Mucosa of gallbladder (tissue), 1 donor: Measurements from ENCODE around the gene ATAD3B. TPM values are rescaled to one million over a fixed set of nuclear protein-coding genes. Genes with fewer than 3 reads are reported as not detected.
"Not testable (repeated sequence)": the region's sequence is repeated elsewhere in the genome, so short reads cannot be mapped to it uniquely, and the experiment has no call there.

Experiments
- DNase-seq: peaks from one replicate; pipeline ENCODE4 v3.0.0-alpha.2; 2020; ENCODE audit warnings: low spot score
- total RNA-seq: library from RNA; stranded (reverse); gene quantifications from one replicate; pipeline ENCODE4 v1.2.1, GENCODE V29; 2021
- donor health status: DM: no; HTN: no; CAD: no.

ATAD3B gene
- total RNA-seq, 1 donor from 2014 or later = 20.3 TPM

GRCh38 chr1:1432951-1433803 lies 38.4 kb upstream of the ATAD3B start:
- DNase-seq = peak; percentile 78

- no peak for DNase-seq
These were observed 37.8 kb upstream of the ATAD3B start for GRCh38 chr1:1433804-1434130.

GRCh38 chr1:1434131-1434823 lies 37.3 kb upstream of the ATAD3B start:
- peak; percentile 41 for DNase-seq

GRCh38 chr1:1434824-1435105 lies 36.8 kb upstream of the ATAD3B start:
- DNase-seq = no peak

- peak; percentile 65 for DNase-seq
These were observed 36.3 kb upstream of the ATAD3B start, which contains the start of gene VWA1 for GRCh38 chr1:1435106-1435903. VWA1 (plus strand) TSS chr1:1435690; CDS start chr1:1435749, 59 bp downstream.

- no peak for DNase-seq
These were observed 35.5 kb upstream of the ATAD3B start for GRCh38 chr1:1435911-1436629.

- no peak for DNase-seq
These were observed 34.9 kb upstream of the ATAD3B start for GRCh38 chr1:1436630-1437032.

- DNase-seq = no peak
These were observed 34.3 kb upstream of the ATAD3B start for GRCh38 chr1:1437033-1437903.

GRCh38 chr1:1437904-1438376 lies 33.6 kb upstream of the ATAD3B start:
- peak; percentile 51 for DNase-seq

- no peak for DNase-seq
These were observed 32.8 kb upstream of the ATAD3B start for GRCh38 chr1:1438531-1439381.

GRCh38 chr1:1439546-1440261 lies 31.9 kb upstream of the ATAD3B start:
- DNase-seq = no peak

- DNase-seq = no peak
These were observed 31.1 kb upstream of the ATAD3B start for GRCh38 chr1:1440262-1441001.

GRCh38 chr1:1441002-1441888 lies 30.3 kb upstream of the ATAD3B start:
- DNase-seq = no peak

GRCh38 chr1:1442069-1442770 lies 29.3 kb upstream of the ATAD3B start:
- no peak for DNase-seq

GRCh38 chr1:1446631-1447030 lies 24.9 kb upstream of the ATAD3B start:
- not testable (repeated sequence) for DNase-seq

GRCh38 chr1:1449099-1449739 lies 22.3 kb upstream of the ATAD3B start, which contains the start of gene ATAD3C:
ATAD3C (plus strand) TSS chr1:1449689; CDS start chr1:1450684, 995 bp downstream.
- DNase-seq = no peak
